GM12878 (cell line): ENCODE measurements around the gene DHRS7B. TPM values are rescaled to one million over a fixed set of nuclear protein-coding genes. Genes with fewer than 3 reads are reported as not detected.

Source experiments
- ATAC-seq: fragments of 200-7000 bp; cut with Tn5 transposase; 3 replicates; pipeline ENCODE4 v1.9.1; 2020; ENCODE audit warnings: mild to moderate bottlenecking, moderate library complexity
- BruUV-seq: library from RNA; stranded (reverse); fragments of 400-500 nt; replicated peaks from 2 replicates; lab custom pipeline; 2021; lab: Mats Ljungman, UMichigan
- CTCF ChIA-PET: fragments of 300-600 bp; sonication (Branson Sonifier 250); formaldehyde crosslinking; extraction: SDS; loops from one replicate; lab custom pipeline; 2021; ENCODE audit warnings: inconsistent platforms; lab: Yijun Ruan, JAX
- POLR2A ChIA-PET: fragments of 350-600 bp; formaldehyde crosslinking; extraction: SDS; loops from one replicate; lab custom pipeline; 2021; ENCODE audit warnings: inconsistent platforms; lab: Charles Lee
- RAD21 ChIA-PET: fragments of 300-600 bp; sonication (Branson Sonifier 250); formaldehyde crosslinking; loops from one replicate; lab custom pipeline; 2023; ENCODE audit warnings: antibody characterized with exemption; ENCODE audit not compliant: unreplicated experiment; lab: Charles Lee
- SMC1A ChIA-PET: fragments of 300-600 bp; sonication (Branson Sonifier 250); formaldehyde crosslinking; loops from one replicate; lab custom pipeline; 2023; ENCODE audit not compliant: unreplicated experiment, uncharacterized antibody; lab: Charles Lee
- DNase-seq: peaks from one replicate; pipeline ENCODE4 v3.0.0-alpha.2; 2011; ENCODE audit warnings: low read depth, low spot score
- FAIRE-seq: peaks from 3 replicates; lab custom pipeline; 2011; peaks lifted over from hg19 to GRCh38; lab: Jason Lieb, UNC
- H2AFZ ChIP-seq: 2 replicates; pipeline ENCODE4 v1.6.0; 2011; ENCODE audit warnings: low read depth, low read length, control low read depth; ENCODE audit not compliant: control insufficient read depth
- H3K27ac ChIP-seq: 2 replicates; pipeline ENCODE4 v1.5.1; 2011; ENCODE audit warnings: control low read depth; ENCODE audit not compliant: control insufficient read depth, insufficient read depth
- H3K27me3 ChIP-seq, 2 experiments: replicated peaks in 1 of 2; 2 replicates each; pipeline versions ENCODE4 v1.6.0 to v1.6.1; 2011; ENCODE audit warnings: low read length in 1 of 2; ENCODE audit not compliant: control insufficient read depth in 2 of 2, insufficient read depth in 2 of 2
- H3K36me3 ChIP-seq, 2 experiments: 2 replicates each; pipeline ENCODE4 v1.5.1; 2011; ENCODE audit warnings: low read length in 1 of 2; ENCODE audit not compliant: control insufficient read depth in 2 of 2, insufficient read depth in 2 of 2
- H3K4me1 ChIP-seq: 2 replicates; pipeline ENCODE4 v1.6.1; 2011; ENCODE audit warnings: mild to moderate bottlenecking, low read length, moderate library complexity, mixed read lengths; ENCODE audit not compliant: control insufficient read depth, insufficient read depth
- H3K4me2 ChIP-seq: 2 replicates; pipeline ENCODE4 v1.6.0; 2011; ENCODE audit warnings: control low read depth; ENCODE audit not compliant: control insufficient read depth, insufficient read depth
- H3K4me3 ChIP-seq: fragments of 200-600 bp; sonication (generic); 2 replicates; pipeline ENCODE4 v1.5.1; 2016
- H3K79me2 ChIP-seq: 2 replicates; pipeline ENCODE4 v1.6.0; 2011; ENCODE audit warnings: low read length; ENCODE audit not compliant: control insufficient read depth, insufficient read depth
- H3K9ac ChIP-seq: 2 replicates; pipeline ENCODE4 v1.8.0; 2011; ENCODE audit warnings: low read length, control low read depth, mixed read lengths; ENCODE audit not compliant: control insufficient read depth, insufficient read depth
- H3K9me3 ChIP-seq: replicated peaks from 3 replicates; pipeline ENCODE4 v1.5.1; 2011; ENCODE audit warnings: mild to moderate bottlenecking, low read length; ENCODE audit not compliant: control insufficient read depth, insufficient read depth
- H4K20me1 ChIP-seq: 2 replicates; pipeline ENCODE4 v1.6.0; 2011; ENCODE audit not compliant: control insufficient read depth, insufficient read depth
- PML ChIP-seq: IDR thresholded peaks from 2 replicates; pipeline ENCODE4 v1.6.1; 2012; ENCODE audit warnings: low read length, inconsistent platforms
- TCF12 ChIP-seq: IDR thresholded peaks from 2 replicates; pipeline ENCODE4 v1.6.1; 2011; ENCODE audit warnings: low read depth, mild to moderate bottlenecking, low read length
- TCF7 ChIP-seq: IDR thresholded peaks from 2 replicates; pipeline ENCODE4 v1.6.1; 2014; ENCODE audit warnings: antibody characterized with exemption, borderline replicate concordance
- WGBS: methylation state at CpG from one replicate; pipeline ENCODE4 v1.1.6; 2016; ENCODE audit warnings: low lambda C conversion rate; ENCODE audit not compliant: insufficient replicate concordance, insufficient coverage; ENCODE audit errors: missing lambda C conversion rate; 5-methylcytosine and 5-hydroxymethylcytosine counted together
- in situ Hi-C: fragments of 300-500 bp; cut with MboI; formaldehyde crosslinking; loops from 9 replicates; pipeline ENCODE4 v1.14.3; 2018; ENCODE audit warnings: mixed read lengths
- intact Hi-C: fragments of 100-400 bp; cut with micrococcal nuclease; formaldehyde crosslinking; loops from one replicate; pipeline ENCODE4 v1.14.2; 2022; ENCODE audit not compliant: unreplicated experiment
- polyA plus RNA-seq, 11 experiments: library from polyadenylated mRNA; depleted of rRNA in 4 of 11; unstranded in 6 of 11; stranded (reverse) in 5 of 11; fragments of >200 nt; fragmentation: Nextera tagmentation in 4 of 11; fragmentation: Illumina TruSeq in 1 of 11; extraction: Ambion mirVana in 4 of 11; extraction: Trizol in 1 of 11; gene quantifications; 1 replicate in 1 of 11; 2 replicates in 10 of 11; pipeline versions ENCODE4 v1.2.1 to v1.2.3, GENCODE V29; 2011 to 2016; ENCODE audit warnings: inconsistent platforms in 2 of 11, missing spikeins in 2 of 11, low read depth in 1 of 11
- total RNA-seq, 4 experiments: library from RNA; depleted of rRNA in 3 of 4; stranded (reverse); fragments of >200 nt in 3 of 4; fragmentation: Illumina TruSeq in 1 of 4; extraction: Trizol in 1 of 4; gene quantifications; 2 replicates each; pipeline versions ENCODE4 v1.2.1 to v1.2.3, GENCODE V29; 2013 to 2021
- TF ChIP-seq, protein P1 (sequence below): IDR thresholded peaks from 2 replicates; pipeline ENCODE4 v1.6.1; 2011; ENCODE audit warnings: borderline replicate concordance, low read depth, mild to moderate bottlenecking, moderate library complexity, low read length; ENCODE audit not compliant: insufficient read depth, poor library complexity, severe bottlenecking
- TF ChIP-seq, protein P2 (sequence below): fragments of 450-650 bp; IDR thresholded peaks from 2 replicates; pipeline ENCODE4 v1.6.1; 2018; ENCODE audit warnings: mild to moderate bottlenecking, low read depth, moderate library complexity; ENCODE audit not compliant: partially characterized antibody
- TF ChIP-seq, protein P3 (sequence below): fragments of 450-650 bp; IDR thresholded peaks from 2 replicates; pipeline ENCODE4 v1.6.1; 2014; ENCODE audit warnings: mild to moderate bottlenecking

DHRS7B gene
- total and polyA plus RNA-seq, 10 of the 15 experiments (the other 5 are each of a cell fraction or from before 2014, with no cell fraction given) = 11.1 to 35.6 (median 23.0) TPM

DNA sequence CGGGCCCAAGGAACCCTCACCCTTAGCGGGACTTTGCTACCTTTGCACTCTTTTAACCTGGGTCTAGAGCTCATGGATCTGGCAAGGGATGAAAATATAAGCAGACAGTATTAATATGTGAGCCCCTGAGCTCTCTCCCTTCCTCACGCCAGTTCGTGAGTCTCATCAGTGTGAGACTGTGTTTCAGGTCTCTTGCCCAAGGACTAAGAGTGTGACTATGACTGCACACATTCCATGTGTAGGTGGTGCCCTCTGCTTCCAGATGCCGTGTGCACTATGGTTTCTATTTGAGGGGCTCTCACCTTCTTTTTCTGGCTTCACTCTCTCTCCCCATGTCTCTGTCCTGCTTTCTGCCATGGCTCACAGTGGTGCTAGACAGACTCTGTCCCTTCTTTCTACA lies 40.5 kb downstream of the DHRS7B start:
- in situ Hi-C loops = no loop called here
- H3K9me3 ChIP-seq = no peaks in the 10 kb centered on the region
- 89% methylated on average over 5 of the region's 5 CpGs for WGBS

More for the DNA sequence above, 40.5 kb downstream of the DHRS7B start:
- no peak for ATAC-seq
- Histone ChIP-seq H3K4me2 (no peak overlapping the region), H3K4me3 (no peak overlapping the region), H3K27me3 (no peaks in the 10 kb centered on the region), H3K36me3 (no peaks in the 10 kb centered on the region), H3K9ac (no peak overlapping the region), H3K27ac (no peak overlapping the region), H4K20me1 (no peaks in the 10 kb centered on the region), H3K79me2 (no peaks in the 10 kb centered on the region), H3K4me1 (peaks cover 14% of the 10 kb centered on the region), H2AFZ (no peak overlapping the region)
- POLR2A ChIA-PET = no interaction called here
- intact Hi-C loops = no loop called here
- DNase-seq = no peak
- SMC1A ChIA-PET = interaction anchor here (0.6 kb wide), 1 partner anchor 245 kb away, joined by 3 read pairs; no protein-coding TSS in a partner anchor
- FAIRE-seq = no peak
- BruUV-seq = no TSS peak
- RAD21 ChIA-PET = no interaction called here
- TF ChIP-seq, protein P1, sequence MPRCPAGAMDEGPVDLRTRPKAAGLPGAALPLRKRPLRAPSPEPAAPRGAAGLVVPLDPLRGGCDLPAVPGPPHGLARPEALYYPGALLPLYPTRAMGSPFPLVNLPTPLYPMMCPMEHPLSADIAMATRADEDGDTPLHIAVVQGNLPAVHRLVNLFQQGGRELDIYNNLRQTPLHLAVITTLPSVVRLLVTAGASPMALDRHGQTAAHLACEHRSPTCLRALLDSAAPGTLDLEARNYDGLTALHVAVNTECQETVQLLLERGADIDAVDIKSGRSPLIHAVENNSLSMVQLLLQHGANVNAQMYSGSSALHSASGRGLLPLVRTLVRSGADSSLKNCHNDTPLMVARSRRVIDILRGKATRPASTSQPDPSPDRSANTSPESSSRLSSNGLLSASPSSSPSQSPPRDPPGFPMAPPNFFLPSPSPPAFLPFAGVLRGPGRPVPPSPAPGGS = no peak
- TF ChIP-seq, protein P2, sequence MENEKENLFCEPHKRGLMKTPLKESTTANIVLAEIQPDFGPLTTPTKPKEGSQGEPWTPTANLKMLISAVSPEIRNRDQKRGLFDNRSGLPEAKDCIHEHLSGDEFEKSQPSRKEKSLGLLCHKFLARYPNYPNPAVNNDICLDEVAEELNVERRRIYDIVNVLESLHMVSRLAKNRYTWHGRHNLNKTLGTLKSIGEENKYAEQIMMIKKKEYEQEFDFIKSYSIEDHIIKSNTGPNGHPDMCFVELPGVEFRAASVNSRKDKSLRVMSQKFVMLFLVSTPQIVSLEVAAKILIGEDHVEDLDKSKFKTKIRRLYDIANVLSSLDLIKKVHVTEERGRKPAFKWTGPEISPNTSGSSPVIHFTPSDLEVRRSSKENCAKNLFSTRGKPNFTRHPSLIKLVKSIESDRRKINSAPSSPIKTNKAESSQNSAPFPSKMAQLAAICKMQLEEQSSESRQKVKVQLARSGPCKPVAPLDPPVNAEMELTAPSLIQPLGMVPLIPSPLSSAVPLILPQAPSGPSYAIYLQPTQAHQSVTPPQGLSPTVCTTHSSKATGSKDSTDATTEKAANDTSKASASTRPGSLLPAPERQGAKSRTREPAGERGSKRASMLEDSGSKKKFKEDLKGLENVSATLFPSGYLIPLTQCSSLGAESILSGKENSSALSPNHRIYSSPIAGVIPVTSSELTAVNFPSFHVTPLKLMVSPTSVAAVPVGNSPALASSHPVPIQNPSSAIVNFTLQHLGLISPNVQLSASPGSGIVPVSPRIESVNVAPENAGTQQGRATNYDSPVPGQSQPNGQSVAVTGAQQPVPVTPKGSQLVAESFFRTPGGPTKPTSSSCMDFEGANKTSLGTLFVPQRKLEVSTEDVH = no peak
- TF ChIP-seq PML (no peak), TCF12 (no peak), TCF7 (no peak)
- TF ChIP-seq, protein P3, sequence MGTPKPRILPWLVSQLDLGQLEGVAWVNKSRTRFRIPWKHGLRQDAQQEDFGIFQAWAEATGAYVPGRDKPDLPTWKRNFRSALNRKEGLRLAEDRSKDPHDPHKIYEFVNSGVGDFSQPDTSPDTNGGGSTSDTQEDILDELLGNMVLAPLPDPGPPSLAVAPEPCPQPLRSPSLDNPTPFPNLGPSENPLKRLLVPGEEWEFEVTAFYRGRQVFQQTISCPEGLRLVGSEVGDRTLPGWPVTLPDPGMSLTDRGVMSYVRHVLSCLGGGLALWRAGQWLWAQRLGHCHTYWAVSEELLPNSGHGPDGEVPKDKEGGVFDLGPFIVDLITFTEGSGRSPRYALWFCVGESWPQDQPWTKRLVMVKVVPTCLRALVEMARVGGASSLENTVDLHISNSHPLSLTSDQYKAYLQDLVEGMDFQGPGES = no peak
- CTCF ChIA-PET = no interaction called here
